Measurements from ENCODE around the gene ANKRD11. TPM values are rescaled to one million over a fixed set of nuclear protein-coding genes. Genes with fewer than 3 reads are reported as not detected.
A peak's percentile ranks its signal among the peaks of the same experiment; 100 is the strongest.

Gene ANKRD11
- total RNA-seq, 2 donors from 2014 or later: 204 to 215 TPM

DNA sequence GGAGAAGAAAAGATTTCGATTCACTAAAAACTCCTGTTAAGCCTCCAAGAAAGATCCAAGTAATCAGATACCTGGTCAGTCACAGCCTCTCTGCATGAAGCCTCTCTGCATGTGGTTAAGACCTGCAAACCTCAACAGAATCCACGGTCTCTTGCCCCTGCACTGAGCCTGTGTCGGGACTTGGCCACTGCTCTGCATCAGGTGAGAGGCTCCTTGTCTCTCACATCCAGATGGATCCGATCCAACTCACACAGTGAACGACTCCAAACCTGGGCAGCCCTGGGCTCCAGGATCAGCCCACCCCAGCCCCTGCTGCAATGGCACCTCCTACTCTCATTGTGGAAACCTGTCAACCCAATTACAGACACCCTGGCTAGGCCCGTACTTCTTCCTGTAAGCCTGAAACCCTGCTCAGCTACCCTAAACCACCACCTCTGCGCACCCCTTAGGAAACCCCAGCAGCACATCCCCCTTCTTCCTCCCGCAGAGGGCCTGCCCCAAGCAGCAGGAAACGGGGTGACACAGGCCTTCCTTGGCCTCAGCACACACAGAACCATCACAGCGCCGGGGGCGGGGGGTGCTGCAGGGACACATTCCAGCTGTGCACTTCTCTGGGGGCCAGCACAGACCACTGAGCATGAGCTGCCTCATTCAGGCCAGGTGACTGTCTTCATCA, 129.5 kb downstream of the ANKRD11 start:
- peak; percentile 81 to 88 for DNase-seq
- H3K4me3 Mint-ChIP-seq: peak overlapping the region; percentile 72 to 87
- peaks cover 99% of the 10 kb centered on the region for H3K4me1 Mint-ChIP-seq (ENCODE audit: low read depth)
- peak overlapping the region; percentile 87 for H3K27ac Mint-ChIP-seq
- H3K9me3 Mint-ChIP-seq: no peaks in the 10 kb centered on the region
- H3K27me3 Mint-ChIP-seq (ENCODE audit: low read depth): no peaks in the 10 kb centered on the region
- ATAC-seq (replicated peaks in 1 of 2): peak; percentile 84 to 86
- peaks cover 13 to 17% of the 10 kb centered on the region in 2 donors for H3K36me3 Mint-ChIP-seq (ENCODE audit: insufficient read depth in 2 of 2)

DNA sequence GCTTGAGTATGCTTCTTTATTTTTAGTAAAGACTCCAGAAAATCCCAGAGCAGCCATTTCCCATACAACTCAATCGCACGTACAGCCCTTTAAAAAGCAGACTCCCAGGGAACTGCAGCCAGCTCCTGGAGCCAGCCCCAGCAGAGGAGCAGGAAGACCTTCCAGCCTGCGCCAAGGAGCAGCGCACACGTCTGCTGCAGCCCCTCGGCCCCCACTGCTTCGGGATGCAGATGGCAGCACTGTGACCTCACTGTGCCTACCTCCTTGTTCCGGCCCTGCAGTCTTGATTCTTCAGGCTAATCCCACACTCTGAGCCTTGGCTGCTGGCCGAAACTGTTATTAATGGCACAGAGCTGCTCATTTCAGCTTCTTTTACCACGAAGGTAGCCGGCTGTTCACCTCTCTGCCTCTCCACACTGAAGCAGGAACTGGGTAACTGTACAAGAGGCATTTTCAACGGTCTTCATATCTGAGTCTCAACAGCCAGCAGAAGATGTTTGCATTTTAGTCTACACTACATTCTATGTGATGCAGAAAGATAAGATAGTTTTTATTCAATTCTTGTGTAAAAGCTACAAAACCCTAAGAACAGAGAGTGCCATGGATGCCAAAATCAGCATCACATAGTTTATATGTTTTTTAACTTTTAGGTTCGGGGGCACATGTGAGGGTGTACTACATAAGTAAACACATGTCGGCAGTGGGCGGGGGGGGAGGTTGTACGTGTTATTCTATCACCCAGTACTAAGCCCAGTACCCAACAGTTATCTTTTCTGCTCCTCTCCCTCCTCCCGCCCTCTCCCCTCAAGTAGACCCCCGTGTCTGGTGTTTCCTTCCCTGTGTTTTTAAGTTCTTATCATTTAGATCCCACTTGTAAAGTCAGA, 130.9 kb downstream of the ANKRD11 start:
- peak overlapping the region; percentile 87 for H3K27ac Mint-ChIP-seq
- H3K36me3 Mint-ChIP-seq (ENCODE audit: insufficient read depth in 2 of 2): peaks cover 13 to 17% of the 10 kb centered on the region in 2 donors
- H3K4me1 Mint-ChIP-seq (ENCODE audit: low read depth): peaks cover 99% of the 10 kb centered on the region
- DNase-seq (no peak), ATAC-seq (replicated peaks in 1 of 2) (no peak)
- peak overlapping the region; percentile 72 to 87 for H3K4me3 Mint-ChIP-seq
- no peaks in the 10 kb centered on the region for H3K9me3 Mint-ChIP-seq
- H3K27me3 Mint-ChIP-seq (ENCODE audit: low read depth): no peaks in the 10 kb centered on the region

DNA sequence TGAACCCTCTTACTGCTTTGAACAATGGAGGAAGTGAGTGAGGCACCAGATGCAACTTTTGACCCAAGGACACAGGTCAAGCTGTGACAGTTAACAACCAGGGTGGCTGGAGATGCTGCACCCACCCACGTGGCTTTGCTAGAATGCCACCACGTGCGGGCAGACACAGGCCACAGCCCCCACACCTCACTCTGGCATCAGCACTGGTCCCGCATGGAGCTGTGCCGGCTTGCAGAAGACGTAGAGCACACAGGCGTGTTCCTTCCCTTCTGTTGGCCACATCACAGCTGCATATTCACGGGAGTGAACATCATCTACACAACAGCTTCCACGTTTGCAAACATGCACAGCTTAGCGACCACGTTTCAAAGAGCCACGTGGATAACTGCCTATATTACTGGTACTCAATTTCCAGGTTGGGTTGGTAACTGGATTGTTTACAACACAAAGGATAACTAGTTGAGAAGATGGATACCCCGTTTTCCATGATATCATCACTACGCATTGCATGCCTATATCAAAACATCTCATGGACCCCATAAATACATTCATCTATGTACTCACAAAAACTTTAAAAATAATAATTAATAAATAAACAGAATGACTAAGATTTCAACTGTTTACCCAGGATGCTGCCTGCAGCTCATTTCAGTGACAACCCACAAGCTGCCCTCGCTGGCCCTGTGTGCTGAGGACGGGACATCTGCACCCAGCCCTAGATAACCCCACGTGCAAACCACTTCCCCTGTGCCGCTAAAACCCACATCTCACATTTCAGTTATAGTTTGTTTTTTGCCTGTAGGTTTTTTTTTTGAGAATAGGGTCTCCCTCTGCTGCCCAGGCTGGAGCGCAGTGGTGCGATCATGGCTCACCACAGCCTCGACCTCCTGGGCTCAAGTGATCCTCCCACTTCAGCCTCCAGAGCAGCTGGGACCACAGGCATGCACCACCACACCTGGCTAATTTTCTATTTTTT, 132.0 kb downstream of the ANKRD11 start:
- Mint-ChIP-seq H3K4me3 (peak overlapping the region; percentile 71 to 84), H3K27ac (peak overlapping the region; percentile 51), H3K36me3 (ENCODE audit: insufficient read depth in 2 of 2) (peaks cover 13 to 20% of the 10 kb centered on the region in 2 donors), H3K4me1 (ENCODE audit: low read depth) (peaks cover 99% of the 10 kb centered on the region), H3K9me3 (no peaks in the 10 kb centered on the region), H3K27me3 (ENCODE audit: low read depth) (no peaks in the 10 kb centered on the region)
- peak; percentile 45 to 50 for DNase-seq
- ATAC-seq (replicated peaks in 1 of 2): peak; percentile 14 to 24

DNA sequence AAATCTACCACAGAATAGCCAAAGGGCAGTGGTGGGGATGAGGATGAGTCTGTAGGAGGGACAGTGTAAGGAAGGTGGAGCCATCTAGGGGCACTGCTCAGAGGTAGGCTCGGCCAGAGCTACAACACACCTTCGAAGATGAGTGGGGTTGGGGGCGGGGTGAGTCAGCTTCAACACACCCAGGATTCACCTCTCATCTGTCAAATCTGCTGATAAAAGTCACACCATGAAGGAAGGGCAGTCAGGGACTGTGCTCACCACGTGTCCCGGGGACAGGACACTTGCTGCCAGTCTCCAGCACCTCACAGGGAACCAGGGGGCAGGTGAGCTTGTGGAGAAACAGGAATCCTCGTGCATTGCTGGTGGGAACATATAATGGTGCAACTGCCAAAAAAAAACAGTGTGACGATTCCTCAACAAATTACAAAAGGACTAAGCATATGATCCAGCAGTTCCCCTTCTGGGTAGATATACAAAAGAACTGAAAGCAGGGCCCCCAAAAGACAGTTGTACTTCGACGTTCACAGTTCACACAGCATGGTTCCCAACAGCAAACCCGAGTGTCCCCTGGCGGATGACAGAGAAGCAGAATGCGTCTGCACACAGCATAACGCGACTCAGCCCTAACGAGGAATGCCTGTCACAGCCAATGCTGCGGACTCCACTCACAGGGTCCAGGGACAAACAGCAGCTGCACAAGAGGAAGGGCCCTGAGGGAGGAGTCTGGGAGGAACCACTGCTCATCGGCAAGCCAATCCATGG, 133.1 kb downstream of the ANKRD11 start:
- Mint-ChIP-seq H3K36me3 (ENCODE audit: insufficient read depth in 2 of 2) (peaks cover 13 to 21% of the 10 kb centered on the region in 2 donors), H3K27me3 (ENCODE audit: low read depth) (no peaks in the 10 kb centered on the region), H3K27ac (peak overlapping the region; percentile 17), H3K4me3 (peak overlapping the region; percentile 21 to 41), H3K4me1 (ENCODE audit: low read depth) (peaks cover 99% of the 10 kb centered on the region), H3K9me3 (no peaks in the 10 kb centered on the region)
- DNase-seq (peak; percentile 66 to 77), ATAC-seq (replicated peaks in 1 of 2) (peak; percentile 60 to 65)

DNA sequence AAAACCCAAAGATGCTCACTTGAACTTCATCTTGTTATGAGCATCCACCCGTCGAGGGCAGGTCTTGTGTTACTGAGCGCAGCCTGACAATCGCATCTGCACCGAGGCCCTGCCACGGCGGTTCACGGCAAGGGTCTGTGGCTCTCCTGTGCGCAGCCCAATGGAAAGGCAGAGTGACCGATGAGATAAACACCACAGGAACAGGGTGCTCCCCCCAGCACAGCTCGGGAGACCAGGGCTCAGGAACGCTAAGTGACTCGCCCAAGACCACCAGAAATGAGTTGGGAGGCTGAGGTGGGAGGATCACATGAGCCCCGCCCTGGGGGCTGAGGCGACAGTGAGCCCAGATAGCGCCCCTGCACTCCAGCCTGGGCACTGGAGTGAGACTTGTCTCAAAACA, 134.7 kb downstream of the ANKRD11 start:
- Mint-ChIP-seq H3K27ac (no peak overlapping the region), H3K9me3 (no peaks in the 10 kb centered on the region), H3K4me1 (ENCODE audit: low read depth) (peaks cover 99% of the 10 kb centered on the region), H3K4me3 (no peak overlapping the region), H3K36me3 (ENCODE audit: insufficient read depth in 2 of 2) (peaks cover 9 to 22% of the 10 kb centered on the region in 2 donors), H3K27me3 (ENCODE audit: low read depth) (no peaks in the 10 kb centered on the region)
- no peak for ATAC-seq (replicated peaks in 1 of 2)
- no peak for DNase-seq

DNA sequence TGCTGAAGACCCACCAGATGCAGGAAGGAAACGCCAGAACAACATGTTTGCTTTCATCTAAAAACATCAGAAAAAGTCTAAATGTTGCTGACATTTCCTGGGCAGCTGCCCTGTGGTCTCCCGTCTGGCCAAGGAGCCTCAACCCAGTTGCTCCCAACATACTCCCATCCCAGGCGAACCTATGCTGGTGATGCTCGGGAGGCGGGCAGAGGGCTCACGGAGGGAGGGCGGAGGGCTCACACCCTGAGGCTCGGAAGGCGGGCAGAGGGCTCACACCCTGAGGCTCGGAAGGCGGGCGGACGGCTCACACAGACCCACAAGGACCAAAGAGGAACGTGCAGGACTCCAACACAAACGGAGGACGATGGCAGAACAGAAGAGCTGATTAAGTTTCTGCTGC, 135.4 kb downstream of the ANKRD11 start:
- H3K4me1 Mint-ChIP-seq (ENCODE audit: low read depth): peaks cover 99% of the 10 kb centered on the region
- H3K36me3 Mint-ChIP-seq (ENCODE audit: insufficient read depth in 2 of 2): peaks cover 6 to 20% of the 10 kb centered on the region in 2 donors
- H3K27me3 Mint-ChIP-seq (ENCODE audit: low read depth): no peaks in the 10 kb centered on the region
- H3K9me3 Mint-ChIP-seq: no peaks in the 10 kb centered on the region
- no peak overlapping the region for H3K27ac Mint-ChIP-seq
- H3K4me3 Mint-ChIP-seq: no peak overlapping the region
- no peak for DNase-seq
- ATAC-seq (replicated peaks in 1 of 2): no peak

DNA sequence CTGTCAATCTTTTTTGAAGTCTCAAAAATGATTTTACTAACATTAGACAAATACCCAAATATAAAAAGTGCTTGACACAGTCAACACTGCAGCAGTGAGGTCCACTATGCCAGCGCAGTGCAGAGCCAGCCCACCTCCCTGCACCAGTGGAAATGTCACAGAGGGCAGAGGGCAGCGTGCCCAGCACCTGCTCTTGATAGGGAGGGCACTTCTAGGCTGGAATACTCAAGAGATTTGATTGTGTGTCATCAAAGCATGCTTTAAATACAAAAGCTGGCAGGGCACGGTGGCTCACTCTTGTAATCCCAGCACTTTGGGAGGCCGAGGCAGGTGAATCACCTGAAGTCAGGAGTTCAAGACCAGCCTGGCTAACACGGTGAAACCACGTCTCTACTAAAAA, 136.0 kb downstream of the ANKRD11 start:
- Mint-ChIP-seq H3K27me3 (ENCODE audit: low read depth) (no peaks in the 10 kb centered on the region), H3K4me1 (ENCODE audit: low read depth) (peaks cover 99% of the 10 kb centered on the region), H3K27ac (peak overlapping the region; percentile 32), H3K36me3 (ENCODE audit: insufficient read depth in 2 of 2) (peaks cover 3 to 16% of the 10 kb centered on the region in 2 donors), H3K4me3 (no peak overlapping the region), H3K9me3 (no peaks in the 10 kb centered on the region)
- DNase-seq: no peak
- no peak for ATAC-seq (replicated peaks in 1 of 2)

DNA sequence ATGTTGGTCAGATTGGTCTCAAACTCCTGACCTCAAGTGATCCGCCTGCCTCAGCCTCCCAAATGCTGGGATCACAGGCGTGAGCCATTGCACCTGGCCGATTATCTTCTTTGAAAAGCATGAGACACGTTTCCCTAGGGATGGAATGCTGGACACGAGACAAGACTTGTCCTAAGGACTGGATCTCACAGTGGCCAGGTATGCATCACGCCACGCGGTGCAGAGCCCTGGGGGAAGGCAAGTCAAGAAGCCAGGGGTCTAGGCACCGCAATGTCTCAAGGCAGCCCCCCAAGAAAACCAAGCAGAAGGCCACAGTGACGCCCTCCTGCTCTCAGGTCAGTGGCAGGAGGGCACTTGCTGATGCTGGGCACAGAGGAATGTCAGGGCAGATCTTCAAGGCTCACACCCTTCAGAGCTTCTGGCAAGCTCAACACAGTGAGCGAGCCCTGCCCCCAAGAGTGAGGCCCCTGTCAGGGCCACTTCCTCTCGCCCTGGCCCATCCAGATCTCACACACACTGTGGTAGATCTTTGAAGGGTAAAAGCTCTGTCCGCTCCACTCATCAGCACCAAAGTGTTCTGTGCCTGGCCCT, 138.2 kb downstream of the ANKRD11 start:
- peaks cover 99% of the 10 kb centered on the region for H3K4me1 Mint-ChIP-seq (ENCODE audit: low read depth)
- H3K36me3 Mint-ChIP-seq (ENCODE audit: insufficient read depth in 2 of 2): peaks cover 1 to 10% of the 10 kb centered on the region in 2 donors
- H3K27me3 Mint-ChIP-seq (ENCODE audit: low read depth): no peaks in the 10 kb centered on the region
- peak overlapping the region; percentile 69 for H3K27ac Mint-ChIP-seq
- H3K4me3 Mint-ChIP-seq: no peak overlapping the region
- no peaks in the 10 kb centered on the region for H3K9me3 Mint-ChIP-seq
- DNase-seq (no peak), ATAC-seq (replicated peaks in 1 of 2) (no peak)

DNA sequence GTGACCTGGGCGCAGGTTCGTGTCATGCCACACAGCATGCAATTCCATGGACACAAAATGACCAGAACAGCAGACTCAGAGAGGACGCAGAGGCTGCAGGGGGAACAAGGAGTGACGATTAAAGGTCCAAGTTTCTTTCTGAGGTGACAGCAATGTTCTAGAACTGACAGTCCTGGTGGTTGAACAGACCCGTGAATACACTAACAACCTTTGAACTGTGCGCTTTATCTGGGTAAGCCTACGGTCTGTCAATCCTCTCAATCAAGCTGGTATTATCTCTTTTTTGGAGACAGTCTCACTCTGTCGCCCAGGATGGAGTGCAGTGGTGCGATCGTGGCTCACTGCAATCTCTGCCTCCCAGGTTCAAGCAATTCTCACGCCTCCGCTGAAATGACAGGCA, 138.7 kb downstream of the ANKRD11 start:
- peaks cover 99% of the 10 kb centered on the region for H3K4me1 Mint-ChIP-seq (ENCODE audit: low read depth)
- ATAC-seq (replicated peaks in 1 of 2): no peak
- H3K9me3 Mint-ChIP-seq: no peaks in the 10 kb centered on the region
- DNase-seq: no peak
- peaks cover 1 to 10% of the 10 kb centered on the region in 2 donors for H3K36me3 Mint-ChIP-seq (ENCODE audit: insufficient read depth in 2 of 2)
- H3K4me3 Mint-ChIP-seq: no peak overlapping the region
- peak overlapping the region; percentile 19 for H3K27ac Mint-ChIP-seq
- no peaks in the 10 kb centered on the region for H3K27me3 Mint-ChIP-seq (ENCODE audit: low read depth)

DNA sequence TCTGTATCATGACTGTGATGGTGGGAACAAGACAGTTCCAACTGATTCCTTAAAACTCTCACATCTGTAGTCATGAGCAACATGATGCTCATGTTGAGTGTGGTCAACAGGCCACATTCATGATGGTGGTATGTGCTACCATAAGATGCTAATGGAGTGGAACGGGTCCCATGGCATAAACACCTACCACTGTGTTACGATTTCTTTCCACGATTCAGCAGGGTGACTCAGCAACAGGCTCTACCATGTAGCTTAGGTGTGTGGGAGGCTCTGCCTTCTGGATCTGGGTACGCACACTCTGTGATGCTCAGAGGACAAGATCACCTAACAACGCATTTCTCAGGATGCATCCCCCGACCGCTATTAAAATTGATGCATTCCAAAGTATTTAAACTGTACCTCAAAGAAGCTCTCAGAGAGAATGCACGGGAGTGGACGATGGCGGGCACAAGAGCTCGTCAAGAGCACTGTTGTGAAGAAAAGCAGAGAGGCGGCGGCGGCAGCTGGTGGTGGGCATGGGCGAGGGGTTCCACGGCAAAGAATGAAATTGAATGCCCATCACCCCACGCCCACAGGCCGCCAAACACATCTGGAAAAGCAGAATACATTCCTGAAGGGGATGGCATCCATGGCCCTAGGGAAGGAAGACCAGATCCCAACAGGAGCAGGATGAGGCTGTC, 139.5 kb downstream of the ANKRD11 start:
- H3K4me1 Mint-ChIP-seq (ENCODE audit: low read depth): peaks cover 100% of the 10 kb centered on the region
- no peaks in the 10 kb centered on the region for H3K9me3 Mint-ChIP-seq
- peak; percentile 89 to 90 for ATAC-seq (replicated peaks in 1 of 2)
- peak overlapping the region; percentile 43 to 77 for H3K4me3 Mint-ChIP-seq
- H3K36me3 Mint-ChIP-seq (ENCODE audit: insufficient read depth in 2 of 2): peaks cover 1 to 10% of the 10 kb centered on the region in 2 donors
- H3K27me3 Mint-ChIP-seq (ENCODE audit: low read depth): no peaks in the 10 kb centered on the region
- H3K27ac Mint-ChIP-seq: peak overlapping the region; percentile 40
- peak; percentile 52 to 76 for DNase-seq

DNA sequence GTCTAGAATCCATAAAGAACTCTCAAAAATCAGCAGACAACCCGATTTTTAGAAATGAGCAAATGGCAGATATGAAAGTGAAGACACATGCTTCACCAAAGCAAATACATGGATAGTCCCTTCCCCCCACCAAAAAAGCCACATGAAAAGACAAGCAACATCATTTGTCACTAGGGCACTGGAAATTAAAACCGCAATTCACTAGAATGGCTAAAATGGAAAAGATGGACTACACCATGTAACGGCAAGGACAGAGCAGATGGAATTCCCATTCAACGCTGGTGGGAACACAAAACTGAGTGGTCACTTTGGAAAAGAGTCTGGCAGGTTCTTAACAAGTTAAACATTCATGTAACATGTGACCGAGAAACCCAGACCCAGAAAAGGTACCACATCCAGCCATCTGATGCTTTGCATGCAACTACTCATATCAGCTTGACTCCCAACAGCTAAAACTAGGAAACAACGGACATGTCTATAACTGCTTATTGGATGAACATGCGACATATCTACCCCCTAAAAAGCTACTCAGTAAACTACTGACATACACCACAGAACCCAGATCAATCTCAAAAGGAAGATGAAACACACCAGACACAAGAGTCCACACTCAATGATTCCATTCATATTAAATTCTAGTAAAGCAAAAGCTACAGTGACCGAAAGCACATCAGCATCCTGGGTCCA, 140.3 kb downstream of the ANKRD11 start:
- H3K27me3 Mint-ChIP-seq (ENCODE audit: low read depth): no peaks in the 10 kb centered on the region
- peak; percentile 48 to 59 for ATAC-seq (replicated peaks in 1 of 2)
- DNase-seq: peak; percentile 48 to 51

More for the DNA sequence above, 140.3 kb downstream of the ANKRD11 start:
- H3K36me3 Mint-ChIP-seq (ENCODE audit: insufficient read depth in 2 of 2): peaks cover 1 to 10% of the 10 kb centered on the region in 2 donors
- H3K27ac Mint-ChIP-seq: peak overlapping the region; percentile 40
- peak overlapping the region; percentile 43 to 77 for H3K4me3 Mint-ChIP-seq
- peaks cover 98% of the 10 kb centered on the region for H3K4me1 Mint-ChIP-seq (ENCODE audit: low read depth)
- H3K9me3 Mint-ChIP-seq: no peaks in the 10 kb centered on the region
